SK-N-SH (cell line): ENCODE measurements around the gene GLIPR1L1. TPM values are rescaled to one million over a fixed set of nuclear protein-coding genes. Genes with fewer than 3 reads are reported as not detected.

ENCODE experiments used
- CTCF ChIA-PET: fragments of 300-600, 350-600 bp; formaldehyde crosslinking; extraction: SDS; loops from one replicate; lab custom pipeline; 2021; lab: Yijun Ruan, JAX
- POLR2A ChIA-PET: fragments of 350-600 bp; sonication (Branson Sonifier 250); formaldehyde crosslinking; extraction: SDS; loops from one replicate; lab custom pipeline; 2020; ENCODE audit warnings: antibody characterized with exemption, inconsistent platforms; lab: Yijun Ruan, JAX
- DNase-seq: peaks from one replicate; pipeline ENCODE4 v3.0.0; 2012
- H2AFZ ChIP-seq: fragments of 200-600 bp; sonication (generic); 2 replicates; pipeline ENCODE4 v1.8.1; 2016; ENCODE audit warnings: antibody characterized with exemption, mild to moderate bottlenecking, low read depth
- H3F3A ChIP-seq: fragments of 200-600 bp; sonication (generic); replicated peaks from 2 replicates; pipeline ENCODE3; 2016; ENCODE audit warnings: antibody characterized with exemption, mild to moderate bottlenecking; ENCODE audit not compliant: insufficient read depth
- H3K27ac ChIP-seq, 2 experiments: fragments of 200-500 bp in 1 of 2; fragments of 200-600 bp in 1 of 2; sonication (Bioruptor generic) in 1 of 2; sonication (generic), shearing (Covaris generic) in 1 of 2; 2 replicates each; pipeline versions ENCODE4 v1.5.1 to v1.6.1; 2014 to 2016; ENCODE audit warnings: low read depth in 2 of 2, inconsistent platforms in 1 of 2, low read length in 1 of 2, mild to moderate bottlenecking in 1 of 2, mixed read lengths in 1 of 2
- H3K27me3 ChIP-seq: fragments of 200-600 bp; sonication (generic), shearing (Covaris generic); 2 replicates; pipeline ENCODE4 v1.6.1; 2016; ENCODE audit warnings: mixed run types; ENCODE audit not compliant: insufficient read depth
- H3K36me3 ChIP-seq, 2 experiments: fragments of 200-500 bp in 1 of 2; fragments of 200-600 bp in 1 of 2; sonication (Bioruptor generic) in 1 of 2; sonication (generic) in 1 of 2; replicated peaks in 1 of 2; 2 replicates each; pipeline versions ENCODE3 to v1.5.1; 2014 to 2016; ENCODE audit warnings: low read length in 1 of 2, mild to moderate bottlenecking in 1 of 2; ENCODE audit not compliant: insufficient read depth in 2 of 2, control insufficient read depth in 1 of 2
- H3K4me1 ChIP-seq, 2 experiments: fragments of 200-500 bp in 1 of 2; fragments of 200-600 bp in 1 of 2; sonication (Bioruptor generic) in 1 of 2; sonication (generic), shearing (Covaris generic) in 1 of 2; 2 replicates each; pipeline versions ENCODE4 v1.5.1 to v1.6.1; 2014 to 2016; ENCODE audit warnings: low read depth in 1 of 2, low read length in 1 of 2, mixed run types in 1 of 2; ENCODE audit not compliant: insufficient read depth in 2 of 2, control insufficient read depth in 1 of 2
- H3K4me2 ChIP-seq: fragments of 200-600 bp; sonication (generic), shearing (Covaris generic); 2 replicates; pipeline ENCODE4 v1.6.1; 2017; ENCODE audit warnings: mixed run types
- H3K4me3 ChIP-seq, 2 experiments: fragments of 200-500 bp in 1 of 2; fragments of 200-600 bp in 1 of 2; sonication (Bioruptor generic) in 1 of 2; sonication (generic), shearing (Covaris generic) in 1 of 2; 2 replicates each; pipeline versions ENCODE4 v1.5.1 to v1.8.1; 2014 to 2016; ENCODE audit warnings: low read depth in 2 of 2, inconsistent platforms in 1 of 2, low read length in 1 of 2, mild to moderate bottlenecking in 1 of 2, mixed read lengths in 1 of 2, moderate library complexity in 1 of 2
- H3K79me2 ChIP-seq: fragments of 200-600 bp; sonication (generic); 2 replicates; pipeline ENCODE4 v1.8.1; 2017; ENCODE audit warnings: mild to moderate bottlenecking; ENCODE audit not compliant: insufficient read depth
- H3K9ac ChIP-seq: fragments of 200-600 bp; sonication (generic); 2 replicates; pipeline ENCODE4 v1.6.1; 2017; ENCODE audit warnings: mixed run types
- H3K9me2 ChIP-seq: fragments of 200-600 bp; sonication (generic); 2 replicates; pipeline ENCODE4 v1.6.1; 2017; ENCODE audit warnings: mixed run types
- H3K9me3 ChIP-seq: fragments of 200-600 bp; sonication (generic); 2 replicates; pipeline ENCODE4 v1.6.1; 2017; ENCODE audit warnings: mixed run types, mild to moderate bottlenecking, moderate library complexity
- H4K20me1 ChIP-seq: fragments of 200-600 bp; sonication (generic); 2 replicates; pipeline ENCODE4 v1.6.1; 2017; ENCODE audit warnings: mild to moderate bottlenecking, mixed run types; ENCODE audit not compliant: insufficient read depth
- CHD2 ChIP-seq: fragments of 150-350 bp; IDR thresholded peaks from 2 replicates; pipeline ENCODE4 v1.6.1; 2018; ENCODE audit warnings: low read length; ENCODE audit not compliant: partially characterized antibody
- EP300 ChIP-seq, 2 experiments: IDR thresholded peaks; 2 replicates each; pipeline versions ENCODE4 v1.4.0 to v1.6.1; 2012; ENCODE audit warnings: borderline replicate concordance in 1 of 2, low read depth in 1 of 2, low read length in 1 of 2
- FOSL2 ChIP-seq: IDR thresholded peaks from 2 replicates; pipeline ENCODE4 v1.4.0; 2012; ENCODE audit warnings: low read depth, mild to moderate bottlenecking, moderate library complexity, borderline replicate concordance
- GATA2 ChIP-seq: sonication (generic); formaldehyde crosslinking; IDR thresholded peaks from 2 replicates; pipeline ENCODE4 v1.5.0; 2020; ENCODE audit warnings: mild to moderate bottlenecking, missing genetic modification reagents
- MEF2A ChIP-seq: IDR thresholded peaks from 2 replicates; pipeline ENCODE4 v1.4.0; 2012; ENCODE audit warnings: low read depth, borderline replicate concordance
- RAD21 ChIP-seq: IDR thresholded peaks from 2 replicates; pipeline ENCODE4 v1.6.1; 2012; ENCODE audit warnings: mild to moderate bottlenecking, low read length
- RFX5 ChIP-seq: IDR thresholded peaks from 2 replicates; pipeline ENCODE4 v1.6.1; 2012; ENCODE audit warnings: mild to moderate bottlenecking, improper control_type of control experiment, low read length
- RXRA ChIP-seq: IDR thresholded peaks from 2 replicates; pipeline ENCODE4 v1.4.0; 2012; ENCODE audit warnings: low read depth, mild to moderate bottlenecking, borderline replicate concordance
- TCF12 ChIP-seq: IDR thresholded peaks from 2 replicates; pipeline ENCODE4 v1.4.0; 2012
- YY1 ChIP-seq: IDR thresholded peaks from 2 replicates; pipeline ENCODE4 v1.4.0; 2012; ENCODE audit warnings: low read depth, mild to moderate bottlenecking
- WGBS: methylation state at CpG from one replicate; pipeline ENCODE4 v1.1.6; 2017; ENCODE audit warnings: low lambda C conversion rate; 5-methylcytosine and 5-hydroxymethylcytosine counted together
- polyA plus RNA-seq, 3 experiments: library from polyadenylated mRNA; depleted of rRNA; stranded (reverse); fragments of >200 nt; gene quantifications; 2 replicates each; pipeline ENCODE4 v1.2.3, GENCODE V29; 2012
- TF ChIP-seq, protein P1 (sequence below): IDR thresholded peaks from 2 replicates; pipeline ENCODE4; 2012

GLIPR1L1 gene
- polyA plus RNA-seq, 1 of the 3 experiments (the other 2 are of a cell fraction), result not detected

DNA sequence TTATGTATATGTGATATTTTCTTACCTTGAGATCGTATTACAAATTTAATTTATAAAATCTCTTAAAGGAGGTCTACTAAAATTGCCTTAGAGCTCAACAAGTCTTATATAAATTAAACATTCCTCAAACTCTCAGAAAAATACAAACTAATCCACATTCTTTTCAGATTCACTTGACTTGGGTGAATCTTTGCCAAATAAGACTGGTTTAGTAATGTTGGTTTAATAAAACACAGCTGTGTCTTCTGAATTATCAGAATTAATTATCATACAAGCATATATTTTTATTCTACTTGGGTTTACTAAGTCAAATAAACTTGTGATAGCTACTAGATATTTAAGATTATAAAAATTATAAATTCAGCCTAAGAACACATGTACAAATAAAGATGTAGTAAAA, 69.8 kb downstream of the GLIPR1L1 start:
- no peak for DNase-seq
- no peak overlapping the region for H3K4me2 ChIP-seq
- CTCF ChIA-PET, result interaction anchor here (0.7 kb wide), 1 partner anchor 13 kb away, joined by 3 read pairs; the partner anchor contains the start of gene GLIPR1L2
- no peaks in the 10 kb centered on the region for H3F3A ChIP-seq
- no peaks in the 10 kb centered on the region for H4K20me1 ChIP-seq
- no peak overlapping the region; a peak in 1 of 4 replicates for H3K27ac ChIP-seq
- no peak overlapping the region for H3K4me3 ChIP-seq
- no peak overlapping the region for H3K9ac ChIP-seq
- no peaks in the 10 kb centered on the region for H3K27me3 ChIP-seq
- H2AFZ ChIP-seq, result no peak overlapping the region
- H3K9me2 ChIP-seq, result no peaks in the 10 kb centered on the region
- WGBS, result 42% methylated on average over 1 of the region's 1 CpG
- no peaks in the 10 kb centered on the region for H3K79me2 ChIP-seq
- H3K9me3 ChIP-seq, result no peaks in the 10 kb centered on the region
- H3K4me1 ChIP-seq, result no peaks in the 10 kb centered on the region
- POLR2A ChIA-PET, result no interaction called here
- TF ChIP-seq, protein P1, sequence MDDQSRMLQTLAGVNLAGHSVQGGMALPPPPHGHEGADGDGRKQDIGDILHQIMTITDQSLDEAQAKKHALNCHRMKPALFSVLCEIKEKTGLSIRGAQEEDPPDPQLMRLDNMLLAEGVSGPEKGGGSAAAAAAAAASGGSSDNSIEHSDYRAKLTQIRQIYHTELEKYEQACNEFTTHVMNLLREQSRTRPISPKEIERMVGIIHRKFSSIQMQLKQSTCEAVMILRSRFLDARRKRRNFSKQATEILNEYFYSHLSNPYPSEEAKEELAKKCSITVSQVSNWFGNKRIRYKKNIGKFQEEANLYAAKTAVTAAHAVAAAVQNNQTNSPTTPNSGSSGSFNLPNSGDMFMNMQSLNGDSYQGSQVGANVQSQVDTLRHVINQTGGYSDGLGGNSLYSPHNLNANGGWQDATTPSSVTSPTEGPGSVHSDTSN, result no peak
- TF ChIP-seq MEF2A, result no peak
- TF ChIP-seq TCF12, result 0 out of 2 replicates have a peak, but pooled peaks have one; percentile 8
- no peak for TF ChIP-seq RFX5
- TF ChIP-seq, all 33 proteins: peak for 1
- H3K36me3 ChIP-seq, result peaks cover 0 to 2% of the 10 kb centered on the region in 2 experiments

DNA sequence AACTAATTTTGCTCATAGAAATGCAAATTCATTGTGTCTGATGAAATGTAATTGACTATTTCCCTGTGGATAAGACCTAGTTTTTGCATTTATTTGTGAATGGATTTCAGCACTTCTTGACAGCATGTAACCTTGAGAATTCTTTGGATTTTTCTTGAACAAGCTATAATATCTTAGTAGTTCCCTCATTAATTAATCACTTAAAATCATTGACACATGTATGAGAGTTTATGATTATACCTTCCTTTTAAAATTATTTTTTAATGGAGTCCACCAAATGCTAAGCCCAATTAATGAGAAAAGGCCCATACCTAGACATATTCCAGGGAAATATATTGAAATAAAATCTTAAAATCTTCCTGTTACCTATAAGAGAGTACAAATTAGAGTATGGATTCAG, 73.2 kb downstream of the GLIPR1L1 start:
- no peak overlapping the region for H3K9ac ChIP-seq
- H3K79me2 ChIP-seq, result no peaks in the 10 kb centered on the region
- no peak overlapping the region for H3K4me2 ChIP-seq
- no peak overlapping the region; the same call in 1 of the 2 replicates for H2AFZ ChIP-seq
- H3F3A ChIP-seq, result no peaks in the 10 kb centered on the region
- CTCF ChIA-PET, result interaction anchor here (0.6 to 4.6 kb wide), 2 partner anchors 16 to 78 kb away, joined by 3 to 13 read pairs; partner anchors contain the start of gene GLIPR1L2
- no peaks in the 10 kb centered on the region for H3K9me2 ChIP-seq
- H3K4me3 ChIP-seq, result no peak overlapping the region
- H3K27ac ChIP-seq, result no peak overlapping the region
- H3K27me3 ChIP-seq, result no peaks in the 10 kb centered on the region
- TF ChIP-seq FOSL2, result no peak
- TF ChIP-seq RFX5, result no peak
- no peak for TF ChIP-seq MEF2A
- TF ChIP-seq RAD21, result no peak
- no peak for TF ChIP-seq GATA2 (CRISPR knock-in tag)
- TF ChIP-seq EP300 (IDR thresholded peaks at IDR 0.05; ENCODE audit: borderline replicate concordance in 1 of 2, low read depth in 1 of 2, low read length in 1 of 2), result no peak
- TF ChIP-seq RXRA, result no peak
- no peak for DNase-seq
- H3K36me3 ChIP-seq, result peaks cover 0 to 3% of the 10 kb centered on the region in 2 experiments
- no peaks in the 10 kb centered on the region for H4K20me1 ChIP-seq
- POLR2A ChIA-PET, result no interaction called here
- no peaks in the 10 kb centered on the region for H3K4me1 ChIP-seq
- no peaks in the 10 kb centered on the region for H3K9me3 ChIP-seq

DNA sequence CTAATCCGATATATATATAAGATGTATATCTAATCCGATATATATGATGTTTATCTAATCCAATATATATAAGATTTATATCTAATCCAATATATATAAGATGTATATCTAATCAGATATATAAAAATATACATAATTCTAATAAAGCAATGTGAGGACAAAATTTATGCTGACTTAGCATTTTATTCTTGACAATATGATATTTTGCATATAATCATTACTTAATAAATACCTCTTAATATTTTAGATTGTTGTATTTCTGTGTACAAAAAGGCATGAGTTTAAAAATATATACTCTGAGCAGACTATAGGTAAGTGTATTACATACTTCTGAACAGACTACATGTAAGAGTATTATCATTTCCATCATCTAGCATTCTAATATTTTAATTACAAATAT, 75.4 kb downstream of the GLIPR1L1 start:
- Histone ChIP-seq H3K9me2 (no peaks in the 10 kb centered on the region), H3K79me2 (no peaks in the 10 kb centered on the region), H2AFZ (no peak overlapping the region), H3K27ac (no peak overlapping the region), H3K9ac (no peak overlapping the region), H3K27me3 (no peaks in the 10 kb centered on the region)
- no peak for TF ChIP-seq YY1
- TF ChIP-seq FOSL2, result no peak
- TF ChIP-seq RXRA, result no peak
- no peak for TF ChIP-seq CHD2
- TF ChIP-seq, all 33 proteins: peak for 0
- no peak overlapping the region for H3K4me3 ChIP-seq
- H3K4me1 ChIP-seq, result no peaks in the 10 kb centered on the region
- WGBS, result 99% methylated on average over 2 of the region's 2 CpGs
- peaks cover 7% of the 10 kb centered on the region for H3F3A ChIP-seq
- ChIA-PET POLR2A (no interaction called here), CTCF (interaction anchor here (4.6 kb wide), 1 partner anchor 18 kb away, joined by 13 read pairs; the partner anchor contains the start of gene GLIPR1L2)
- no peak overlapping the region for H3K4me2 ChIP-seq
- H4K20me1 ChIP-seq, result no peaks in the 10 kb centered on the region
- no peaks in the 10 kb centered on the region for H3K9me3 ChIP-seq
- H3K36me3 ChIP-seq, result peaks cover 0 to 3% of the 10 kb centered on the region in 2 experiments
- no peak for DNase-seq
